ENCODE results near the gene GALNT17.
"Not testable (repeated sequence)": the region's sequence is repeated elsewhere in the genome, so short reads cannot be mapped to it uniquely, and the experiment has no call there.

GALNT17 gene

DNA sequence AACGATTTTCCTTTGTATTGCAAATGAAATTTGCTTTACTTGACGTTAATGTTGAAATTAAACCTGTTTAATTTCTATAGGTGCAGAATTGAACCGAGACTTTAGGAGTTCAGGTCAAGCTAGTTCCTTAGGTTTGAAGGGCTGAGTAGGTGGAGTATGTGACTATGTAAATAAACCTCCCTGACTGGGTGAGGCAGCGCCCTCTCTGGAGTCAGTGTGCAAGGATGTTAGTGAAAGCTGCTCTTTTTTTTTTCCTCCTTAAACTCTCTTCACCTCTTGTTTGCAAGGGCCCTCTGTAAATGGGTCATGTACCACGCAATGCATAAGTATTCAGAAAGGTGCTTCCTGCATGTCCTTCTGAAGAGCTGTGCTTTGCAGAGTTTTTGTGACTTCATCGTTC is 33.8 kb downstream of the GALNT17 start:
- DNase-seq (ENCODE audit: low read depth in 2 of 3, low spot score in 2 of 3), result no peak

- DNase-seq (ENCODE audit: low read depth in 2 of 3, low spot score in 2 of 3), result no peak
Measured at GRCh38 chr7:71171476-71171875, 39.5 kb downstream of the GALNT17 start.

DNA sequence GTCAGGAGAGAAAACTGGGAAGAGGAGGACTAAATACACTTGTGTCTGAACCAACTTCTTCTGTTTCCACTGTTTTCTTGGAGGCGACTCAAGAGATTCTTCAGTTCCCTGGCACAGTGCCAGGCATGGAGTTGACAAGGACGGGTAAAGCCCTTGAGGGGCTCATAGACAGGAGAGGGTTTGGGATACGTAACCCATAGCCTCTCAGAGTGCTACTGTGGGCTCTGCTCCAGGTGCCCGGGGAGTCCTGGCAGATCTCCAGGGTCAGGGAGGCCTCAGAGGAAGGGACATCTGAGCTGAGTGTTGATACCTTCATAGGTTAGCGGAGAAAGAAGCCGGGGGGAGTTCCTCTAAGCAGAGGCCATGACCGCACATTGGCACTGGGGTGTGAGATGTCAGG is 42.0 kb downstream of the GALNT17 start:
- no peak for DNase-seq (ENCODE audit: low read depth in 2 of 3, low spot score in 2 of 3)

DNA sequence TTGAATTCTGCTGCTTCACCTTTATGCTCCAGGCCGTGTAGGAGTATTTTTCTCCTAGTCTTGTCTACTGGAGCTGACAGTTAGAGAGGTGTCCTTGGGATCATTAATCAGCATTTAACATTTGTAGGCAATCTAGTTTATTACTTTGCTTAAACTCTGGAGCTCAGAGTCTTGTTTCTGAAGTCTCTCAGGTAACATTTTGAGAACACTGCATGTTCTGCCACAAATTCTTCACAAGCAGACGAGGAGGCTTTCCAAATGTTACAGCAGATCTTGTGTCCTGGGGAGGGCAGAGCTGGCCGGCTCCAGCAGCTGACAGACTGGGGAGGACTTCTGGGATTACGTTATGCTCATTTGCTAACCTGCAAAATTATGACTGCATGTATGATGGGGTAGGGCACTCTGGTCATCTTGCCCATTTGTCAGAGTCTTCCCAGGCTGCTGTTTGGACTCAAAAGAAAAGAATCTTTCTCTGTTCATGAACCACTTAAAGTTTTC is 50.5 kb downstream of the GALNT17 start:
- no peak for DNase-seq (ENCODE audit: low read depth in 2 of 3, low spot score in 2 of 3)

DNA sequence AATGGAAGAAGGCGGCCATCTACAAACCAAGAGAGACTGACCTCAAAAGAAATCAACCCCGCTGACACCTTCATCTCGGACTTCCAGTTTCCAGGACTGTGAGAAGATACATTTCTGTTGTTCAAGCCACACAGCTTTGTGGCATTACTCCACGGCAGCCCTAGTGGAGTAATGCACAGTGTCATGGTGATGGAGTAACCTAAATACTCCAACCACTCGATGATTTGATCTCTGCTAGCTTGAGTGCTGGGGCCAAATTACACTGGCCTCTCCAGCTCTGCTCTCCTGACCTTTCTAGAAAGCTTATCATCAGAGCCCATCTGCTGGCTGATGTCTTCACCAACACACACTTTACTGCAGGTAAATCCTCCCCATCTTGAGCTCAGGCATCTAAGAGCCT is 52.2 kb downstream of the GALNT17 start:
- DNase-seq (ENCODE audit: low read depth in 2 of 3, low spot score in 2 of 3), result no peak

- no peak for DNase-seq (ENCODE audit: low read depth in 2 of 3, low spot score in 2 of 3)
Measured at GRCh38 chr7:71184609-71185008, 52.7 kb downstream of the GALNT17 start.

DNA sequence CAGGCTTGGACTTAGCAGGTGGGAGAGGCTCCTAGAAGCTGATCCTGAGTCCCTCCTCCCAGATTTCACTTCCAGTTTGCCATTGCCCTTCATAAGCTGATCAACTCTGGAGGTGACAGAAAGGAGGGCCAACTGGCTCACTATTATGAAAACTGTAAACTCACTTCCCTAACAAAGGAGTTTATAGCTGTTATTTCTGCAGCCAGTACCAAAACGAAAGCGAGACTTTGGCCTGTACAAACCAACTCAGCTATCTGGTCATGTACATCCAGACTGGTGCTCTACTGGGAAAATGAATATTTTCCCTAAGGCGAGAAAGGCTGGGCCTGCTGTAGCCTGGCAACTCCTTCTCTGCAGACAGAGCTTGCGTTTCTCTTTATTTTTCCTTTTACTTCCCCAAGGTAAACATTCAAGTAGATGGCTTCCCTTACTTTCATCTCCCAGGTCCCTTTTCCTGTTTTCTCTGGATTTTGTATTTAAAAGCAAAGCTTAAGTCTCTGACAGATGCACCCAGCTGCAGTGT is 54.7 kb downstream of the GALNT17 start:
- no peak for DNase-seq (ENCODE audit: low read depth in 2 of 3, low spot score in 2 of 3)

DNA sequence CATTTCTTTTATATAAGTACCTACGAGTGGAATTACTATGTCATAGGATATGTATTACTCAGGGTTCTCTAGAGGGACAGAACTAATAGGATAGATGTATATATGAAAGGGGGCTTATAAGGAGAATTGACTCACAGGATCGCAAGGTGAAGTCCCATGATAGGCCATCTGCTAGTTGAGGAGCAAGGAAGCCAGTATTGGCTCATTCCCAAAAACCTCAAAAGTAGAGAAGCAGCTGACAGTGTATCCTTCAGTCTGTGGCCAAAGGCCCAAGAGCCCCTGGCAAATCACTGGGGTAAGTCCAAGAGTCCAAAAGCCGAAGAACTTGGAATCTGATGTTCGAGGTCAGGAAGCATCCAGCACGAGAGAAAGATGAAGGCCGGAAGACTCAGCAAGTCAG is 59.8 kb downstream of the GALNT17 start:
- DNase-seq (ENCODE audit: low read depth in 2 of 3, low spot score in 2 of 3), result no peak

- DNase-seq (ENCODE audit: low read depth in 2 of 3, low spot score in 2 of 3), result no peak
Measured at GRCh38 chr7:71193099-71193810, 61.3 kb downstream of the GALNT17 start.

GRCh38 chr7:71198391-71198790 is 66.4 kb downstream of the GALNT17 start:
- DNase-seq (ENCODE audit: low read depth in 2 of 3, low spot score in 2 of 3), result no peak

GRCh38 chr7:71198887-71199286 is 66.9 kb downstream of the GALNT17 start:
- no peak for DNase-seq (ENCODE audit: low read depth in 2 of 3, low spot score in 2 of 3)

DNA sequence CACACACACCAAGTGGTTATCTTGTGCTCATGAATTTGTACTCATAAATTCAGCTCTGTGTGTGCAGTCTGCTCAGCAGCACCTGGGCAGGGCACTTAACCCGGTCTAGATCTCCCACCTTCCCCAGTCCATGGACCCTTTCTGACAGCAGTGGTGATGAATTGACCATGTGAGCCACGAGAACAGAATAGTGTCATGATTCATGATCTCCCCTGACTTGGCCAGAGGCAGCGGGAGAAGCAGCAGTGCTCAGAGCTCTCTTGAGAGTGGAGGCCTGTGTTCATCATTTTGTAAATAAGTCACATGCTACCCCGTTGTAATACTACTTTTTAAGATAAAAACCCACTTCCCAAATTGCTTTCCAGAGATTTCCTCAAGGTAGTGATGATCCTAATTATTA is 74.2 kb downstream of the GALNT17 start:
- DNase-seq (ENCODE audit: low read depth in 2 of 3, low spot score in 2 of 3), result no peak

GRCh38 chr7:71208881-71209280 is 76.9 kb downstream of the GALNT17 start:
- no peak for DNase-seq (ENCODE audit: low read depth in 2 of 3, low spot score in 2 of 3)

GRCh38 chr7:71209484-71209883 is 77.5 kb downstream of the GALNT17 start:
- DNase-seq (ENCODE audit: low read depth in 2 of 3, low spot score in 2 of 3), result not testable (repeated sequence)

GRCh38 chr7:71210220-71210619 is 78.3 kb downstream of the GALNT17 start:
- DNase-seq (ENCODE audit: low read depth in 2 of 3, low spot score in 2 of 3), result no peak

DNA sequence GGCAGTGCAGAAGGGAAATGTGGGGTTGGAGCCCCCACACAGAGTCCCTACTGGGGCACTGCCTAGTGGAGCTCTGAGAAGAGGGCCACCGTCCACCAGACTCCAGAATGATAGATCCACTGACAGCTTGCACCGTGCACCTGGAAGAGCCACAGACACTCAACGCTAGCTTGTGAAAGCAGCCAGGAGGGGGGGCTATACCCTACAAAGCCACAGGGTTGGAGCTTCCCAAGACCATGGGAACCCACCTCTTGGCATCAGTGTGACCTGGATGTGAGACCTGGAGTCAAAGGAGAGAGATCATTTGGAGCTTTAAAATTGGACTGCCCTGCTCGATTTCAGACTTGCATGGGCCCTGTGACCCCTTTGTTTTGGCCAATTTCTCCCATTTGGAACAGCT is 80.5 kb downstream of the GALNT17 start:
- not testable (repeated sequence) for DNase-seq (ENCODE audit: low read depth in 2 of 3, low spot score in 2 of 3)

DNA sequence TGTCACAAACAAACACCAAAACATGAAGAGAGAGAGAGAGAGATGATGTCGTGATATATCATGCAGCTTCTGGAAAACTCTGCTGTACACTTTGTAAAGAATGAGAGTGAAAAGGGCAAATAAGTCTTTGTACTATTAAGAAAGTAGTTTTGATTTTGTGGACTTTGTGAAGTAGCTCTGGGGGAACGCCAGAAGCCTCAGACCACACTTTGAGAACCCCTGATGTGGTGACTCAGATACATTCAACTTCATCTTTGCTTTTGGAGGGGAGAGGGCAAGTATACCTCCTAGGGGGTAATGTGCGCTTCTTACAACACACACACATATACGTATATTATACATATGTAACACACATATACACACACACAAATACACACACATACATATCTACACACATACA is 84.3 kb downstream of the GALNT17 start:
- DNase-seq (ENCODE audit: low read depth in 2 of 3, low spot score in 2 of 3), result no peak

GRCh38 chr7:71220210-71220695 is 88.3 kb downstream of the GALNT17 start:
- DNase-seq (ENCODE audit: low read depth in 2 of 3, low spot score in 2 of 3), result no peak

DNA sequence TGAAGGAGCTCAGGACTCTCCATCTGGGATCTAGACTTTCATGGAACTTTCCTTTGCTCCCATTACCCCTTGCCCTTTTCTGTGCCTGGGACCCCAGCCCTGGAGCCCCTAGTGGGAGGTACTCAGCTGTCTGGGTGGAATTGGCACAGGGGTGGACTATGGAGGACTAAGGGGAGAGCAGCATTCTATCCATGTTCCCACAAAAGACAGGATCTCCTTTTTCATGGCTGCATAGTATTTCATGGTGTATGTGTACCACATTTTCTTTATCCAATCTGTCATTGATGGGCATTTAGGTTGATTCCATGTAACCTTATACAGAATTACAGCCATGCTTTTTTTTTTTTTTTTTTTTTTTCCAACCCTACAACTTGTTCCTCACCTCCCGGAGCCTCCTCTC is 89.1 kb downstream of the GALNT17 start:
- no peak for DNase-seq (ENCODE audit: low read depth in 2 of 3, low spot score in 2 of 3)

DNA sequence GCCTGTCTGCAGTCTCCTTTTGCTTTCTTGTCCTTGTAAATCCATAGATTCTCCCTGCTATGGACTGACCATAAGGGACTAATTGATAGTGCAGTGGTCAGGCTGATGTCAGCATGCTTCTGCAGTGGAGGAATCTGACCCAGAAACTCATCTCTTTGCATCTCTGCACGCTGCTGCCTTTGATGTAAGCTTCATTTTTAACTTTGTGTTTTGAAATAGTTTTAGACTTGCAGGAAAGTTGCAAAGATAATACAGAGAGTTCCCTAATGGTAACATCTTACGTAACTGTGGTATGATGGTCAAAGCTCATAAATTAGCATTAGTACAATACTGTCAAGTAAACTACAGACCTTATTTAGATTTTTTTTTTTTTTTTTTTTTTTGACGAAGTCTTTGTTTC is 89.6 kb downstream of the GALNT17 start:
- no peak for DNase-seq (ENCODE audit: low read depth in 2 of 3, low spot score in 2 of 3)

DNA sequence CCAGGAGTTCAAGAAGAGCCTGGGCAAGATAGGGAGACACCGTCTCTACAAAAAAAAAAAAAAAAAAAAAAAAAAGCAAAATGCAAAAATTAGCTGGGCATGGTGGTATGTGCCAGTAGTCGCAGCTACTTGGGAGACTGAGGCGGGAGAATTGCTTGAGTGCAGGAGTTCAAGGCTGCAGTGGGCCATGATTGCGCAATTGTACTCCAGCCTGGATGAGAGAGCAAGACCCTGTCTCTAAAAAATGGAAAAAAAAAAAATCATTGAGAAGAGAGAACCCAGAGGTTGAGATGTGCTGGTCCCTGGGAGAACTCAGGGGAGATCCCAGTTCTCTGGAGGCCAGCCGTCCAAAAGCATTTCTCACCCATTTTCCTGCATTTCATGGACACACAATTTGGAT is 95.2 kb downstream of the GALNT17 start:
- no peak for DNase-seq (ENCODE audit: low read depth in 2 of 3, low spot score in 2 of 3)

DNA sequence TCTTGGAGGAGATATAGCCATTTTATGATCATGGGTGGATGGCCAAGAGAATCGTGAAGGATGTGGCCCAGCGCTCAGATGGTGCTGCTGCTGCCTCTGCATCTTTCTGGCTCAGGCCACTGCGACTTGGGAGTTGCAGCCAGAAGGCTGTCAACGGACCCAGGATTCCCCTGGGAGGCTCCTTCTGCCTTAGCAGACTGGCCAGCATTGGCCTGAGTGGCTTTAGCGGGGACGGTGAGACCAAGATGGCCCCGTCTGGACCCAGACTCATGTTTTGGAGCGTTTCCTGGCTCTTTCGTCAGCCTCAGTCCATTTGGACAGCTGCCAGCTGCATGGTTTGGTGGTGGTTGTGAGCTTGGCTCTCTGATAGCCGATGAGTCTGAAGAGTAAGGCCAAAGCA is 97.2 kb downstream of the GALNT17 start:
- no peak for DNase-seq (ENCODE audit: low read depth in 2 of 3, low spot score in 2 of 3)

GRCh38 chr7:71229699-71230098 is 97.8 kb downstream of the GALNT17 start:
- DNase-seq (ENCODE audit: low read depth in 2 of 3, low spot score in 2 of 3), result no peak
